Left lung (tissue), 10 donors: ENCODE data around the gene SEPTIN5. TPM values are rescaled to one million over a fixed set of nuclear protein-coding genes. Genes with fewer than 3 reads are reported as not detected.

Experiments used
- ATAC-seq: fragments of 200-7000 bp; cut with Tn5 transposase; one replicate; pipeline ENCODE4 v1.9.1; 2020; ENCODE audit warnings: moderate library complexity
- DNase-seq, 4 donors: peaks; one replicate each; pipeline ENCODE4 v3.0.0-alpha.2; 2013 to 2020
- H3K27ac ChIP-seq, 2 donors: fragments of 200-600 bp; sonication (generic) in 1 of 2; one replicate each; pipeline versions ENCODE4 v1.5.0 to v1.8.0; 2020 to 2021
- H3K27me3 ChIP-seq, 2 donors: fragments of 200-600 bp; sonication (generic) in 1 of 2; one replicate each; pipeline versions ENCODE4 v1.5.0 to v1.8.0; 2020 to 2021
- H3K36me3 ChIP-seq, 2 donors: fragments of 200-600 bp; sonication (generic) in 1 of 2; one replicate each; pipeline versions ENCODE4 v1.5.0 to v1.8.0; 2020 to 2021
- H3K4me1 ChIP-seq, 2 donors: fragments of 200-600 bp; one replicate each; pipeline ENCODE4 v1.8.0; 2021
- H3K4me3 ChIP-seq, 2 donors: fragments of 200-600 bp; sonication (generic) in 1 of 2; one replicate each; pipeline versions ENCODE4 v1.5.0 to v1.8.0; 2020 to 2021; ENCODE audit warnings: mild to moderate bottlenecking in 1 of 2
- H3K9me3 ChIP-seq, 2 donors: fragments of 200-600 bp; sonication (generic) in 1 of 2; one replicate each; pipeline versions ENCODE4 v1.5.0 to v1.8.0; 2020 to 2021
- CTCF ChIP-seq, 2 donors: fragments of 200-600 bp; sonication (generic) in 1 of 2; IDR thresholded peaks; one replicate each; pipeline versions ENCODE4 v1.5.0 to v1.8.0; 2021; ENCODE audit warnings: antibody characterized with exemption in 2 of 2
- intact Hi-C, 2 donors: fragments of 100-400 bp; cut with DNase I; formaldehyde crosslinking; loops; one replicate each; pipeline versions ENCODE4 v1.11.2 to v1.14.2; 2022
- polyA plus RNA-seq, 6 donors: library from polyadenylated mRNA; unstranded; fragments of 120-200 nt; gene quantifications; one replicate each; pipeline ENCODE4 v1.2.1, GENCODE V29; 2013; ENCODE audit not compliant: insufficient read length in 6 of 6
- total RNA-seq, 2 donors: library from RNA; stranded (reverse); fragmentation: NEBNext Ultra II Directional; extraction: Animal tissue kit (Norgen Biotek cat#: 25700); gene quantifications; one replicate each; pipeline ENCODE4 v1.2.1, GENCODE V29; 2021
- donor health status: DM: no; HTN: yes; CAD: no.
- donor health status: DM: no; HTN: no; CAD: no.

SEPTIN5 gene
- total and polyA plus RNA-seq, 8 donors: 14.6 to 80.0 (median 63.0) TPM

GRCh38 chr22:19666673-19667593 is 47.4 kb upstream of the SEPTIN5 start:
- no peaks in the 10 kb centered on the region for H3K4me1 ChIP-seq
- ATAC-seq (no peak), DNase-seq (no peak)
- no peak for TF ChIP-seq CTCF (IDR thresholded peaks at IDR 0.05)
- H3K27ac ChIP-seq: no peak overlapping the region
- H3K9me3 ChIP-seq: no peaks in the 10 kb centered on the region
- H3K4me3 ChIP-seq: no peak overlapping the region
- intact Hi-C loops: no loop called here
- no peaks in the 10 kb centered on the region for H3K36me3 ChIP-seq
- H3K27me3 ChIP-seq: peaks cover 0 to 17% of the 10 kb centered on the region in 2 donors

DNA sequence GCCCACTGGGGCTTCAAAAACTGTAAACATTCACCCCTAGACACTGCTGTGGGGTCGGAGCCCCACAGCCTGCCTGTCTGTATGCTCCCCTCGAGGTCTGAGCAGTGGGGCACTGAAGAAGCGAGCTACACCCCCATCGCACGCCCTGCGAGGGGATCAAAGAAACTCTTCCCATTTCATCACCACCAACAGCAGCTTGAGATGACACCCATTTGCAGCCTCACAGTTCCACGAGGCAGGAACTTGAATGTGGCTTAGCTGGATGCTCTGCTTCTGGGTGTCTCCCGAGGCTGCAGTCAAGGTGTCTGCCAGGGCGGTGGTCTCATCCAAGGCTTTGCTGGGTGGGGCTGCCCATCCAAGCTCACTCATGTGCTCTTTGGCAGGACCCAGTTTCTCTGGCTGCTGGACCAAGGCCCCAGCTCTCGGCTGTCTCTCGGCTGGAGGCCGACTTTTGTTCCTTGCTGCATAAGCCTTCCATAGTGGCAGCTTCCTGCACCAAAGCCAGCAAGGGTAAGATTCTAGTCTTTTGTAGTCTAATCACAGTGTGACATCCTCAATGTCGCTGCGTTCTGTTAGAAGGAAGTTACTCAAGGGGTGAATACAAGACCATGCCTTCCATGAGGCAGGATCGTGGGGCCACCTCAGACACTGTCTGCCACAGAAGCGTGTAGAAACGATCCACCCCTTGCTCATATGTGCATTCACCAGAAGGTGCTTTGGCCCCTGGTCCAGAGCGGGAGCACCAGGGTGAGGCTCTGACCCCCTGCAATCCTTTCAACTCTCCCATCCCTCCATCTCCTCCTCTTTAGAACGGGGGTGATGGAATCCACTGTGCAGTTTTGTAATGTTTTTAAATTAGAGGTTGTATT is 46.2 kb upstream of the SEPTIN5 start:
- no peaks in the 10 kb centered on the region for H3K9me3 ChIP-seq

DNA sequence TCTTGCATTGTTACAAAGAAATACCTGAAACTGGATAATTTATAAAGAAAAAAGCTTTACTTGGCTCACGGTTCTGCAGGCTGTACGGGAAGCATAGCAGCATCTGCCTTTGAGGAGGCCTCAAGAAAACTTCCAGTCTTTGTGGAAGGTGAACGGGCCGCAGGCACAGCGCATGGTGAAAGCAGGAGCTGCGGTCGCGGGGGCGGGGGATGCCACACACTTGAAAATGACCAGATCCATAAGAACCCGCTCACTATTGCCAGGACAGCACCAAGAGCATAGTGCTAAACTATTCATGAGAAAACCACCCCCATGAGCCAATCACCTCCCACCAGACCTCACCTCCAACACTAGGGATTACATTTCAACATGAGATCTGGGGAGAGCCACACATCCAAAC is 45.6 kb upstream of the SEPTIN5 start:
- Histone ChIP-seq H3K4me3 (no peak overlapping the region), H3K9me3 (no peaks in the 10 kb centered on the region), H3K27me3 (peaks cover 0 to 18% of the 10 kb centered on the region in 2 donors), H3K4me1 (no peaks in the 10 kb centered on the region), H3K27ac (no peak overlapping the region), H3K36me3 (no peaks in the 10 kb centered on the region)
- ATAC-seq: no peak
- intact Hi-C loops: no loop called here
- DNase-seq: no peak
- no peak for TF ChIP-seq CTCF (IDR thresholded peaks at IDR 0.05)

More for the DNA sequence above, 46.2 kb upstream of the SEPTIN5 start:
- H3K27ac ChIP-seq: no peak overlapping the region
- no peak for DNase-seq
- TF ChIP-seq CTCF (IDR thresholded peaks at IDR 0.05): no peak
- H3K4me1 ChIP-seq: no peaks in the 10 kb centered on the region
- H3K27me3 ChIP-seq: peaks cover 0 to 17% of the 10 kb centered on the region in 2 donors
- ATAC-seq: no peak
- no peaks in the 10 kb centered on the region for H3K36me3 ChIP-seq
- no peak overlapping the region for H3K4me3 ChIP-seq
- intact Hi-C loops: no loop called here

DNA sequence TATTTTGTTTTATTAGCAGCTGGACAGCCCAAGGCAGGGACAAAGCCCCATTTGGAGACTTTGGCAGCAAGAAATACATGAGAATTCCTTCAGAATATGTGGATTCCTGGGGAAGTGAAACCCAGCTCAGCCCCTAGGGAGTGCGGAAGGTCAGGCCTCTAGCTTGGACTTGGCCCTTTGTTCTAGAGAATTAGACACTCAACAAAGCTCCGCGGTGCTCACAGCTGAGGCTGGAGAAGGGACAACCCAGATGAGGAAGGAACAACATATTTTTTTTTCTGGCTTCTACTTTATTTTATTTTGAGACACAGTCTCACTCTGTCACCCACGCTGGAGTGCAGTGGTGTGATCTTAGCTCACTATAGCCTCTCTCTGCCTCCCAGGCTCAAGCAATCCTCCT is 44.7 kb upstream of the SEPTIN5 start:
- intact Hi-C loops: no loop called here
- TF ChIP-seq CTCF (IDR thresholded peaks at IDR 0.05): no peak
- H3K36me3 ChIP-seq: no peaks in the 10 kb centered on the region
- H3K27me3 ChIP-seq: peaks cover 0 to 23% of the 10 kb centered on the region in 2 donors
- no peaks in the 10 kb centered on the region for H3K4me1 ChIP-seq
- no peak overlapping the region for H3K4me3 ChIP-seq
- ATAC-seq (no peak), DNase-seq (no peak)
- no peaks in the 10 kb centered on the region for H3K9me3 ChIP-seq
- H3K27ac ChIP-seq: no peak overlapping the region

DNA sequence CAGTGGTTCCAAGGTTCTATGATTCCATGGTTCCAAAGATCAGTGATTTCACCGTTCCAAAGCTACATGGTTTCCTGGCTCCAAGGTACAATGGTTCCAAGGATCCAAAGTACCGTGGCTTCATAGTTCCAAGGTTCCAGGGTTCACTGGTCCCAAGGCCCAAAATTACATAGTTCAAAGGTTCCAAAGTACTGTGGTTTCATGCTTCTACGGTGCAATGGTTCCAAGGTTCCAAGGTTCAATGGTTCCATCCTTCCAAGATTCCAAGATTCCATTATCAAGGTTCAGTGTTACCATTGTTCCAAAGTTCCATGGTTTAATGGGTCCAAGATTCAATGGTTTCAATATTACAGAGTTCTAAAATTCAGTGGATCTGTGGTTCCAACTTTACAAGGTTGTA is 43.0 kb upstream of the SEPTIN5 start:
- DNase-seq: no peak
- no peak for ATAC-seq
- Histone ChIP-seq H3K4me3 (no peak overlapping the region), H3K27ac (no peak overlapping the region), H3K36me3 (no peaks in the 10 kb centered on the region), H3K9me3 (no peaks in the 10 kb centered on the region), H3K27me3 (peaks cover 0 to 15% of the 10 kb centered on the region in 2 donors), H3K4me1 (no peaks in the 10 kb centered on the region)
- intact Hi-C loops: no loop called here
- no peak for TF ChIP-seq CTCF (IDR thresholded peaks at IDR 0.05)
